Measurements from ENCODE around the gene AKNA. TPM values are rescaled to one million over a fixed set of nuclear protein-coding genes. Genes with fewer than 3 reads are reported as not detected.

AKNA gene
- total and polyA plus RNA-seq, 3 experiments from 2014 or later, result 45.6 to 126 (median 126) TPM

- Histone ChIP-seq H3K4me3 (ENCODE audit: low read length) (peak overlapping the region; percentile 16), H3K9me3 (ENCODE audit: low read length) (no peaks in the 10 kb centered on the region), H3K27me3 (ENCODE audit: insufficient read depth, low read length, poor library complexity, severe bottlenecking) (no peaks in the 10 kb centered on the region), H3K36me3 (ENCODE audit: insufficient read depth, low read length) (peaks cover 82% of the 10 kb centered on the region), H3K4me1 (ENCODE audit: insufficient read depth, low read length) (peaks cover 90% of the 10 kb centered on the region), H3K27ac (ENCODE audit: low read depth, low read length) (no peak overlapping the region)
- CTCF ChIA-PET, result interaction anchor here (0.8 to 15.5 kb wide), 6 partner anchors 10 to 73 kb away, joined by 3 to 245 read pairs (median 4); partner anchors contain the start of gene AKNA
- H3K27ac Mint-ChIP-seq, result peak overlapping the region; percentile 87 to 100 (median 96)
- DNase-seq, result peak in 2 of 5 donors; percentile 55 to 63
- POLR2A ChIA-PET, result interaction anchor here (1.8 to 14.5 kb wide), 3 partner anchors 10 to 24 kb away, joined by 7 to 341 read pairs (median 13); partner anchors contain the start of gene AKNA
- no peaks in the 10 kb centered on the region for H3K9me3 Mint-ChIP-seq
- H3K36me3 Mint-ChIP-seq, result peaks cover 36 to 97% (median 44%) of the 10 kb centered on the region in 3 donors
- H3K27me3 Mint-ChIP-seq, result peaks cover 0 to 3% of the 10 kb centered on the region in 2 donors
- peak overlapping the region; percentile 23 to 87 (median 71) for H3K4me3 Mint-ChIP-seq
- peaks cover 79 to 97% (median 85%) of the 10 kb centered on the region in 3 donors for H3K4me1 Mint-ChIP-seq
These were observed 24.4 kb downstream of the AKNA start for GRCh38 chr9:114363424-114363823.

- Mint-ChIP-seq H3K9me3 (no peaks in the 10 kb centered on the region), H3K4me1 (peaks cover 74 to 96% (median 81%) of the 10 kb centered on the region in 3 donors), H3K4me3 (peak overlapping the region in 1 of 7 donors; percentile 74), H3K27ac (peak overlapping the region; percentile 42 to 100 (median 91)), H3K27me3 (peaks cover 0 to 3% of the 10 kb centered on the region in 2 donors), H3K36me3 (peaks cover 39 to 97% (median 46%) of the 10 kb centered on the region in 3 donors)
- Histone ChIP-seq H3K9me3 (ENCODE audit: low read length) (no peaks in the 10 kb centered on the region), H3K27ac (ENCODE audit: low read depth, low read length) (no peak overlapping the region), H3K4me1 (ENCODE audit: insufficient read depth, low read length) (peaks cover 80% of the 10 kb centered on the region), H3K4me3 (ENCODE audit: low read length) (no peak overlapping the region), H3K36me3 (ENCODE audit: insufficient read depth, low read length) (peaks cover 82% of the 10 kb centered on the region), H3K27me3 (ENCODE audit: insufficient read depth, low read length, poor library complexity, severe bottlenecking) (no peaks in the 10 kb centered on the region)
- POLR2A ChIA-PET, result interaction anchor here (1.8 to 14.5 kb wide), 5 partner anchors 9 to 25 kb away, joined by 4 to 341 read pairs (median 8); partner anchors contain the start of gene AKNA
- no peak for DNase-seq
- CTCF ChIA-PET, result interaction anchor here (1.1 to 15.5 kb wide), 4 partner anchors 11 to 72 kb away, joined by 4 to 245 read pairs (median 6); partner anchors contain the start of gene AKNA
These were observed 25.4 kb downstream of the AKNA start for GRCh38 chr9:114362394-114362793.

GRCh38 chr9:114361542-114361941, 26.2 kb downstream of the AKNA start:
- H3K4me1 Mint-ChIP-seq, result peaks cover 69 to 93% (median 80%) of the 10 kb centered on the region in 3 donors
- no peaks in the 10 kb centered on the region for H3K9me3 Mint-ChIP-seq

GRCh38 chr9:114359801-114360200, 28.0 kb downstream of the AKNA start:
- H3K36me3 Mint-ChIP-seq, result peaks cover 28 to 100% (median 43%) of the 10 kb centered on the region in 3 donors
- no peak for DNase-seq
- H3K4me1 ChIP-seq (ENCODE audit: insufficient read depth, low read length), result peaks cover 55% of the 10 kb centered on the region
- POLR2A ChIA-PET, result no interaction called here
- H3K9me3 ChIP-seq (ENCODE audit: low read length), result no peaks in the 10 kb centered on the region
- H3K4me3 ChIP-seq (ENCODE audit: low read length), result no peak overlapping the region
- H3K4me3 Mint-ChIP-seq, result peak overlapping the region in 1 of 7 donors; percentile 79
- no peaks in the 10 kb centered on the region for H3K9me3 Mint-ChIP-seq
- peaks cover 0 to 3% of the 10 kb centered on the region in 2 donors for H3K27me3 Mint-ChIP-seq
- CTCF ChIA-PET, result interaction anchor here (15.5 kb wide), 1 partner anchor 23 kb away, joined by 245 read pairs; the partner anchor contains the start of gene AKNA
- H3K27ac ChIP-seq (ENCODE audit: low read depth, low read length), result no peak overlapping the region
- H3K36me3 ChIP-seq (ENCODE audit: insufficient read depth, low read length), result peaks cover 94% of the 10 kb centered on the region
- peak overlapping the region; percentile 80 to 100 (median 88) for H3K27ac Mint-ChIP-seq
- H3K4me1 Mint-ChIP-seq, result peaks cover 57 to 89% (median 68%) of the 10 kb centered on the region in 3 donors
- H3K27me3 ChIP-seq (ENCODE audit: insufficient read depth, low read length, poor library complexity, severe bottlenecking), result no peaks in the 10 kb centered on the region

More at GRCh38 chr9:114361542-114361941, 26.2 kb downstream of the AKNA start:
- peaks cover 71% of the 10 kb centered on the region for H3K4me1 ChIP-seq (ENCODE audit: insufficient read depth, low read length)
- H3K4me3 Mint-ChIP-seq, result no peak overlapping the region
- ChIA-PET POLR2A (interaction anchor here (1.0 to 14.5 kb wide), 5 partner anchors 8 to 25 kb away, joined by 4 to 341 read pairs (median 8); partner anchors contain the start of gene AKNA), CTCF (interaction anchor here (1.0 to 15.5 kb wide), 3 partner anchors 17 to 31 kb away, joined by 3 to 245 read pairs (median 4); partner anchors contain the start of gene AKNA)
- peak overlapping the region; percentile 39 to 100 (median 93) for H3K27ac Mint-ChIP-seq
- peaks cover 33 to 97% (median 43%) of the 10 kb centered on the region in 3 donors for H3K36me3 Mint-ChIP-seq
- H3K27me3 Mint-ChIP-seq, result peaks cover 0 to 3% of the 10 kb centered on the region in 2 donors
- DNase-seq, result no peak
- H3K27me3 ChIP-seq (ENCODE audit: insufficient read depth, low read length, poor library complexity, severe bottlenecking), result no peaks in the 10 kb centered on the region
- H3K9me3 ChIP-seq (ENCODE audit: low read length), result no peaks in the 10 kb centered on the region
- no peak overlapping the region for H3K4me3 ChIP-seq (ENCODE audit: low read length)
- no peak overlapping the region for H3K27ac ChIP-seq (ENCODE audit: low read depth, low read length)
- peaks cover 85% of the 10 kb centered on the region for H3K36me3 ChIP-seq (ENCODE audit: insufficient read depth, low read length)

GRCh38 chr9:114357911-114358328, 29.9 kb downstream of the AKNA start:
- Histone ChIP-seq H3K9me3 (ENCODE audit: low read length) (no peaks in the 10 kb centered on the region), H3K27ac (ENCODE audit: low read depth, low read length) (no peak overlapping the region), H3K27me3 (ENCODE audit: insufficient read depth, low read length, poor library complexity, severe bottlenecking) (no peaks in the 10 kb centered on the region), H3K36me3 (ENCODE audit: insufficient read depth, low read length) (peaks cover 81% of the 10 kb centered on the region), H3K4me3 (ENCODE audit: low read length) (no peak overlapping the region), H3K4me1 (ENCODE audit: insufficient read depth, low read length) (peaks cover 37% of the 10 kb centered on the region)
- Mint-ChIP-seq H3K27me3 (no peaks in the 10 kb centered on the region), H3K4me3 (no peak overlapping the region), H3K9me3 (no peaks in the 10 kb centered on the region), H3K4me1 (peaks cover 39 to 74% (median 51%) of the 10 kb centered on the region in 3 donors), H3K36me3 (peaks cover 15 to 94% (median 31%) of the 10 kb centered on the region in 3 donors), H3K27ac (peak overlapping the region in 7 of 8 donors; percentile 51 to 93 (median 90))
- ChIA-PET POLR2A (interaction anchor here (0.5 to 1.6 kb wide), 2 partner anchors 28 to 35 kb away, joined by 3 read pairs; no protein-coding TSS in a partner anchor), CTCF (no interaction called here)
- no peak for DNase-seq

- ChIA-PET POLR2A (interaction anchor here (1.6 kb wide), 1 partner anchor 29 kb away, joined by 3 read pairs; no protein-coding TSS in a partner anchor), CTCF (no interaction called here)
- H3K27ac ChIP-seq (ENCODE audit: low read depth, low read length), result no peak overlapping the region
- no peak overlapping the region for H3K4me3 ChIP-seq (ENCODE audit: low read length)
- Mint-ChIP-seq H3K4me1 (peaks cover 38 to 72% (median 49%) of the 10 kb centered on the region in 3 donors), H3K36me3 (peaks cover 15 to 93% (median 33%) of the 10 kb centered on the region in 3 donors), H3K27me3 (no peaks in the 10 kb centered on the region), H3K9me3 (no peaks in the 10 kb centered on the region), H3K27ac (peak overlapping the region; percentile 51 to 93 (median 82)), H3K4me3 (no peak overlapping the region)
- no peaks in the 10 kb centered on the region for H3K27me3 ChIP-seq (ENCODE audit: insufficient read depth, low read length, poor library complexity, severe bottlenecking)
- peaks cover 36% of the 10 kb centered on the region for H3K4me1 ChIP-seq (ENCODE audit: insufficient read depth, low read length)
- peaks cover 75% of the 10 kb centered on the region for H3K36me3 ChIP-seq (ENCODE audit: insufficient read depth, low read length)
- H3K9me3 ChIP-seq (ENCODE audit: low read length), result no peaks in the 10 kb centered on the region
- DNase-seq, result no peak
These were observed 30.4 kb downstream of the AKNA start for GRCh38 chr9:114357360-114357759.

- peaks cover 74% of the 10 kb centered on the region for H3K36me3 ChIP-seq (ENCODE audit: insufficient read depth, low read length)
- Mint-ChIP-seq H3K4me1 (peaks cover 43 to 71% (median 54%) of the 10 kb centered on the region in 3 donors), H3K27me3 (no peaks in the 10 kb centered on the region), H3K36me3 (peaks cover 15 to 92% (median 37%) of the 10 kb centered on the region in 3 donors), H3K4me3 (no peak overlapping the region), H3K27ac (peak overlapping the region; percentile 64 to 95 (median 85)), H3K9me3 (no peaks in the 10 kb centered on the region)
- no peak for DNase-seq
- POLR2A ChIA-PET, result interaction anchor here (0.7 to 1.3 kb wide), 5 partner anchors 8 to 37 kb away, joined by 3 to 6 read pairs (median 3); partner anchors contain the start of gene AKNA
- CTCF ChIA-PET, result interaction anchor here (0.8 to 0.9 kb wide), 2 partner anchors 16 to 48 kb away, joined by 3 to 4 read pairs; no protein-coding TSS in a partner anchor
- H3K27me3 ChIP-seq (ENCODE audit: insufficient read depth, low read length, poor library complexity, severe bottlenecking), result no peaks in the 10 kb centered on the region
- H3K27ac ChIP-seq (ENCODE audit: low read depth, low read length), result no peak overlapping the region
- H3K9me3 ChIP-seq (ENCODE audit: low read length), result no peaks in the 10 kb centered on the region
- peaks cover 36% of the 10 kb centered on the region for H3K4me1 ChIP-seq (ENCODE audit: insufficient read depth, low read length)
- no peak overlapping the region for H3K4me3 ChIP-seq (ENCODE audit: low read length)
These were observed 31.0 kb downstream of the AKNA start for GRCh38 chr9:114356792-114357191.
